ENCODE results near the gene WDR70. TPM values are rescaled to one million over a fixed set of nuclear protein-coding genes. Genes with fewer than 3 reads are reported as not detected.

WDR70 gene
- total and polyA plus RNA-seq, 10 of the 15 experiments (the other 5 are each of a cell fraction or from before 2014, with no cell fraction given): 10.9 to 33.6 (median 29.1) TPM

GRCh38 chr5:37786416-37786815 lies 407.3 kb downstream of the WDR70 start:
- H3K4me1 ChIP-seq (ENCODE audit: control insufficient read depth, insufficient read depth, low read length): no peaks in the 10 kb centered on the region
- no TSS peak for BruUV-seq (replicated peaks)
- no peak overlapping the region for H3K9ac ChIP-seq (ENCODE audit: control insufficient read depth, insufficient read depth, low read length)
- H3K4me3 ChIP-seq: no peak overlapping the region
- ChIA-PET RAD21 (ENCODE audit: unreplicated experiment) (no interaction called here), CTCF (interaction anchor here (1.0 kb wide), 1 partner anchor 12 kb away, joined by 3 read pairs; no protein-coding TSS in a partner anchor), POLR2A (no interaction called here), SMC1A (ENCODE audit: uncharacterized antibody, unreplicated experiment) (no interaction called here)
- ATAC-seq (no peak), DNase-seq (ENCODE audit: low read depth, low spot score) (no peak), FAIRE-seq (no peak)
- 35% methylated on average over 2 of the region's 2 CpGs for WGBS (ENCODE audit: insufficient coverage, insufficient replicate concordance, low lambda C conversion rate, missing lambda C conversion rate)
- no peak for TF ChIP-seq E2F8 (IDR thresholded peaks at IDR 0.05; ENCODE audit: low read depth, partially characterized antibody)
- no peak for TF ChIP-seq IRF4 (IDR thresholded peaks at IDR 0.05; ENCODE audit: low read depth, low read length)
- no peak for TF ChIP-seq RFX5 (IDR thresholded peaks at IDR 0.05; ENCODE audit: low read depth, low read length)
- no peak for TF ChIP-seq HSF1 (IDR thresholded peaks at IDR 0.05; ENCODE audit: low read depth, low read length)
- no peak for TF ChIP-seq NFXL1 (IDR thresholded peaks at IDR 0.05; ENCODE audit: borderline replicate concordance)
- no peak for TF ChIP-seq RAD51 (IDR thresholded peaks at IDR 0.05)
- TF ChIP-seq CHD4 (IDR thresholded peaks at IDR 0.05): no peak
- no peak for TF ChIP-seq SMAD5 (IDR thresholded peaks at IDR 0.05; ENCODE audit: low read depth)
- no peaks in the 10 kb centered on the region for H3K36me3 ChIP-seq (ENCODE audit: control insufficient read depth in 2 of 2, insufficient read depth in 2 of 2, low read length in 1 of 2)
- no peaks in the 10 kb centered on the region for H3K27me3 ChIP-seq (replicated peaks in 1 of 2; ENCODE audit: control insufficient read depth in 2 of 2, insufficient read depth in 2 of 2, low read length in 1 of 2)
- H3K9me3 ChIP-seq (replicated peaks; ENCODE audit: control insufficient read depth, insufficient read depth, low read length): no peaks in the 10 kb centered on the region; the same call in 2 of the 3 replicates
- intact Hi-C loops (cut with micrococcal nuclease; ENCODE audit: unreplicated experiment): no loop called here
- no peaks in the 10 kb centered on the region for H4K20me1 ChIP-seq (ENCODE audit: control insufficient read depth, insufficient read depth)
- H3K4me2 ChIP-seq (ENCODE audit: control insufficient read depth, insufficient read depth): no peak overlapping the region
- H3K27ac ChIP-seq (ENCODE audit: control insufficient read depth, insufficient read depth): no peak overlapping the region
- in situ Hi-C loops (cut with MboI): no loop called here
- H2AFZ ChIP-seq (ENCODE audit: control insufficient read depth, low read depth, low read length): no peak overlapping the region
- no peaks in the 10 kb centered on the region for H3K79me2 ChIP-seq (ENCODE audit: control insufficient read depth, insufficient read depth, low read length)

Data from GM12878 (cell line).